ENCODE measurements around the gene FAM3D. TPM values are rescaled to one million over a fixed set of nuclear protein-coding genes. Genes with fewer than 3 reads are reported as not detected.

FAM3D gene
- total RNA-seq, 4 donors from 2014 or later, result 1.9 to 33.2 TPM; not detected in 2

DNA sequence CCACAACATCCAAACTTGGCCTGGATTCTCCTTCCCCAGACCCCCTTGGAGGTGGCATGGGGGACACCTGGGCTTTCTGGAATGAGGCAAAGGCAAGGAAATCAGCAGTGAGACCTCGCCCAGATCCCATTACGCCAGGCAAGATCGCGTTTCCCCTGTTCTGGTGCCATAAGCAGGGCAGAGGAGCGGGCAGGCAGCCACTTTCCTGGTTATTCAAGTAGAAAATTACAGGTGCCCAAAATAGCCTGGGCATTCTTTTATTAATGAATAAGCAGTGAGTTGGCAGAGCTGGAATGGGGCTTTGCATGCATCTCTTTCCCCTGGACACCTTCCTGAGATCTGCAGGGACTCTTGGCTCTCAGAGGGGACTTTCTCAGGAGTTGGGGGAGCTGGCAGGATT lies 57.9 kb downstream of the FAM3D start:
- H3K9me3 ChIP-seq, result peaks cover 0 to 19% (median 0%) of the 10 kb centered on the region in 3 donors
- peaks cover 0 to 8% (median 0%) of the 10 kb centered on the region in 3 donors for H3K4me1 ChIP-seq
- 56% methylated on average over 4 of the region's 5 CpGs; no CpG with 5 or more reads in 1 of the 2 donors for WGBS, 2 donors (ENCODE audit: low coverage in 1 of 2)
- no peak overlapping the region for H3K27ac ChIP-seq
- no peak overlapping the region for H3K4me3 ChIP-seq
- H3K36me3 ChIP-seq, result no peaks in the 10 kb centered on the region
- ATAC-seq, result no peak
- TF ChIP-seq POLR2A (IDR thresholded peaks at IDR 0.05) (no peak), EP300 (IDR thresholded peaks at IDR 0.05) (no peak), POLR2AphosphoS5 (IDR thresholded peaks at IDR 0.05) (no peak)
- TF ChIP-seq, protein P1, sequence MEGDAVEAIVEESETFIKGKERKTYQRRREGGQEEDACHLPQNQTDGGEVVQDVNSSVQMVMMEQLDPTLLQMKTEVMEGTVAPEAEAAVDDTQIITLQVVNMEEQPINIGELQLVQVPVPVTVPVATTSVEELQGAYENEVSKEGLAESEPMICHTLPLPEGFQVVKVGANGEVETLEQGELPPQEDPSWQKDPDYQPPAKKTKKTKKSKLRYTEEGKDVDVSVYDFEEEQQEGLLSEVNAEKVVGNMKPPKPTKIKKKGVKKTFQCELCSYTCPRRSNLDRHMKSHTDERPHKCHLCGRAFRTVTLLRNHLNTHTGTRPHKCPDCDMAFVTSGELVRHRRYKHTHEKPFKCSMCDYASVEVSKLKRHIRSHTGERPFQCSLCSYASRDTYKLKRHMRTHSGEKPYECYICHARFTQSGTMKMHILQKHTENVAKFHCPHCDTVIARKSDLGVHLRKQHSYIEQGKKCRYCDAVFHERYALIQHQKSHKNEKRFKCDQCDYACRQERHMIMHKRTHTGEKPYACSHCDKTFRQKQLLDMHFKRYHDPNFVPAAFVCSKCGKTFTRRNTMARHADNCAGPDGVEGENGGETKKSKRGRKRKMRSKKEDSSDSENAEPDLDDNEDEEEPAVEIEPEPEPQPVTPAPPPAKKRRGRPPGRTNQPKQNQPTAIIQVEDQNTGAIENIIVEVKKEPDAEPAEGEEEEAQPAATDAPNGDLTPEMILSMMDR (IDR thresholded peaks at IDR 0.05), result no peak
- peaks cover 7% of the 10 kb centered on the region for H3K27me3 ChIP-seq

DNA sequence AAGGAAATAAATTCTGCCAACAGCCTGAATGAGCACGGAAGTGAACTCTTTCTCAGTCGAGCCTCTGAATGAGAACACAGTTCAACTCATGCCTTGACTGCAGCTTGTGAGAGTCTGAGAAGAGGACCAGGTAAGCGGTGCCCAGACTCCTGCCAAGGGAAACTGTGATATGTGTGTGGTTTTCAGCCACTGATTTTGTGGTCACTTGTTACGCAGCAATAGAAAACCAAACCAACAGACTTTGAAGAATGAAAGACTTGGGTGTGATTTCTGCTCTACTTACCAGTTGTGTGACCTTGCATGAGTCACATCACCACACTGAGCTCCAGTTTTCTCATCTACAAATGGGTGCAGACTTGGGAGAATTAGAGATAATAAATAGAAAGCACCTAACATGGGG lies 58.8 kb downstream of the FAM3D start:
- Histone ChIP-seq H3K27me3 (peaks cover 14% of the 10 kb centered on the region), H3K27ac (no peak overlapping the region), H3K4me3 (no peak overlapping the region), H3K4me1 (peaks cover 0 to 8% (median 0%) of the 10 kb centered on the region in 3 donors), H3K36me3 (no peaks in the 10 kb centered on the region), H3K9me3 (peaks cover 0 to 19% (median 0%) of the 10 kb centered on the region in 3 donors)
- no peak for TF ChIP-seq POLR2AphosphoS5 (IDR thresholded peaks at IDR 0.05)
- TF ChIP-seq POLR2A (IDR thresholded peaks at IDR 0.05), result no peak
- no peak for TF ChIP-seq EP300 (IDR thresholded peaks at IDR 0.05)
- TF ChIP-seq, protein P1 (IDR thresholded peaks at IDR 0.05), result no peak
- 80 to 100% methylated on average over 1 to 4 of the region's 4 CpGs for WGBS, 2 donors (ENCODE audit: low coverage in 1 of 2)
- ATAC-seq, result no peak

DNA sequence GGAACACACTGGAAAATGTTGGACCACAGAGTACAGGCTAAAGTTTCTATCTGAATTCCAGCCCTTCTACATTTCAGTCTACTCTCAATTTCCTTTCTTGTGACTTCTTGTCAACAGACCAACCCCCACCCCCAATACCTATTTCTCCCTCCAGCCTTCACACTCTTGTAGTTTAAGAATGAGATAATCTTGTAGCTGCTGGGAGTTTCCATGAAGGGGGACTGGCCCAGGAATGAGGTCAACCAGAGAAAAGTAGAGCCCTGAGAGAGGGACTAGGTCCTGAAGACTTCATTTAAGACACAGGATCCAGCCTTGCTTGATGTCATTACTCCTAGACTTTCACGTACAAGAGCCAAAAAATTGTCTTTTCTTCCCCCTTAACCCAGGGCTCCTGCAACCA lies 59.9 kb downstream of the FAM3D start:
- peaks cover 14% of the 10 kb centered on the region for H3K27me3 ChIP-seq
- no peaks in the 10 kb centered on the region for H3K36me3 ChIP-seq
- H3K4me3 ChIP-seq, result no peak overlapping the region
- TF ChIP-seq POLR2A (IDR thresholded peaks at IDR 0.05), result no peak
- no peak for TF ChIP-seq EP300 (IDR thresholded peaks at IDR 0.05)
- no peak for TF ChIP-seq POLR2AphosphoS5 (IDR thresholded peaks at IDR 0.05)
- TF ChIP-seq, protein P1 (IDR thresholded peaks at IDR 0.05), result no peak
- no peak overlapping the region for H3K27ac ChIP-seq
- 91 to 100% methylated on average over 1 of the region's 1 CpG for WGBS, 2 donors (ENCODE audit: low coverage in 1 of 2)
- peaks cover 0 to 19% (median 0%) of the 10 kb centered on the region in 3 donors for H3K9me3 ChIP-seq
- H3K4me1 ChIP-seq, result peaks cover 0 to 8% (median 0%) of the 10 kb centered on the region in 3 donors
- no peak for ATAC-seq

DNA sequence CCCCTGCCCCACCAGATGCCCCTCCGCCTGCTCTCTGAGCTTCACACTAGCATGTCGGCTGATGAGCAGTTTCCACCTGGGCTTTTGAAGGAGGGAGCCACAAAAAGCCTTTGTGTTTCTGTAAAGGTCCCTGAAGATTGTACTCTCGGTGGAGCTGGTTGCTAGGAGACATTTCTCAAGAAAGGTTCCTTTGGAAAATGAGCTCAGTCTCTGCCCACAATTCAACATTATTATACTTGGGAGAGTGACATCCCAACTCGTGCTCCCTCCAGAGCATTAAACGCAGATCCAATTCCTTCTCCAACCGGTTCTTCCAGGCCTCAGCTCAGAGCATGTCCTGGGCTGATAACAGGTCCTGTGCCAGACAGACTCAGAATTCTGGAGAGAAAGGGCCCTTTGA lies 62.5 kb downstream of the FAM3D start:
- ATAC-seq, result no peak
- 76 to 100% methylated on average over 1 to 6 of the region's 6 CpGs for WGBS, 2 donors (ENCODE audit: low coverage in 1 of 2)
- TF ChIP-seq POLR2AphosphoS5 (IDR thresholded peaks at IDR 0.05), result no peak
- TF ChIP-seq POLR2A (IDR thresholded peaks at IDR 0.05), result no peak
- no peak for TF ChIP-seq EP300 (IDR thresholded peaks at IDR 0.05)
- TF ChIP-seq, protein P1 (IDR thresholded peaks at IDR 0.05), result no peak
- H3K4me3 ChIP-seq, result no peak overlapping the region
- no peak overlapping the region for H3K27ac ChIP-seq
- peaks cover 0 to 19% (median 0%) of the 10 kb centered on the region in 3 donors for H3K9me3 ChIP-seq
- peaks cover 0 to 6% (median 0%) of the 10 kb centered on the region in 3 donors for H3K4me1 ChIP-seq
- H3K36me3 ChIP-seq, result no peaks in the 10 kb centered on the region
- H3K27me3 ChIP-seq, result peaks cover 14% of the 10 kb centered on the region

DNA sequence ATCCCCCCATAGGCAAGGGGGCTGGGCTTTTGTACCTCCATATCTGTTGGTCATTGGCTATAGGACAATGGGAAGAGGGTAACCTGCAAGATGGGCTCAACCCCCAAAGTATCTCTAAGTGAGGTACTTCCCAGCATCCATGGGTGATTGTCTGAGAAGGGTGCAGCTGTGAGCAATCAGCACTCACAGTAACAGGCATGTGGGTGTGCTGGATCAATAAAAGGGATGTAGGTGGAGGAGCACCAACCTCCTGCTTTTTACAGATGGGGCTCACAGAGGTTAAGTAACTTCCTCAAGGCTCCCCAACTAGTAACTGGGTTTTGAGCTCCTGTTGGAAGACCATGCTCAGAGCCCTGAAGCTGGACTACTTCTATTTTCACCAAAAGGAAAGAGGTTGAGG lies 63.0 kb downstream of the FAM3D start:
- ATAC-seq, result no peak
- peaks cover 14% of the 10 kb centered on the region for H3K27me3 ChIP-seq
- peaks cover 0 to 19% (median 0%) of the 10 kb centered on the region in 3 donors for H3K9me3 ChIP-seq
- H3K36me3 ChIP-seq, result no peaks in the 10 kb centered on the region
- no peak overlapping the region for H3K27ac ChIP-seq
- H3K4me1 ChIP-seq, result peaks cover 0 to 2% (median 0%) of the 10 kb centered on the region in 3 donors
- no peak for TF ChIP-seq EP300 (IDR thresholded peaks at IDR 0.05)
- no peak for TF ChIP-seq POLR2AphosphoS5 (IDR thresholded peaks at IDR 0.05)
- TF ChIP-seq POLR2A (IDR thresholded peaks at IDR 0.05), result no peak
- TF ChIP-seq, protein P1 (IDR thresholded peaks at IDR 0.05), result no peak
- no peak overlapping the region for H3K4me3 ChIP-seq
